ENCODE data around the gene ADAMTS19.

Gene ADAMTS19

DNA sequence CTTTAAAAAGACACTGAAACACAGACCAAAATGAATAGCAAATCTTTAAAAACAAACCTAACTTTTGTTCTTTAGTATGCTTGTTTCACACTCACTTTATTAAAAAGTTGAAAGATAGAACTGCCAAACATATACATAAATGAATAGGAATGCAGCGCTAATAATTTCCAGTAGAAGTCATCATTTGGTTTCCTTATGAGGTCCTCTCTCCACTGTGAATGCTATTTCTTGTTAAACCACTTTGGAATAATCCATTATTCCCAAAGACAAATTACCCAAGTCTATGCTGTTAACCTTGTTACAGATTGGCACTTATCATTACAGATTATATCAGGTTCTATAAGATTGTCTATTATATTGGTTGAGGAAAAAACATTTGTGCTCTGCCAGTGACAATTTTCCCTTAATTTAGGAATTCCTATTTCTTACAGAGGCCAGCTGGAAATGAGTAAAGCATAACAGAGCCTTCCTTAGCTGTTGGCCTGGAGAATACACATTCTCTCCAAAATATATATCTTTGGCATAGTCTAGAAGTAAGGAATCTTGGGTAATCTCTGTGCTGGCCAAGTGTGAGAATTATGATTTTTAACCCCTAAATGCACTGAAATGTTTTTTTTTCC, 258.5 kb downstream of the ADAMTS19 start:
- no peak for ATAC-seq
- no peak for TF ChIP-seq ZNF8 (CRISPR knock-in tag; IDR thresholded peaks at IDR 0.05)

- TF ChIP-seq ZNF8 (CRISPR knock-in tag; IDR thresholded peaks at IDR 0.05), result no peak
- TF ChIP-seq ZNF70 (CRISPR knock-in tag; IDR thresholded peaks at IDR 0.05), result no peak
- TF ChIP-seq BACH2 (CRISPR knock-in tag; IDR thresholded peaks at IDR 0.05; ENCODE audit: borderline replicate concordance), result no peak
- TF ChIP-seq OSR1 (CRISPR knock-in tag; IDR thresholded peaks at IDR 0.05), result no peak
- no peak for TF ChIP-seq ISL1 (CRISPR knock-in tag; IDR thresholded peaks at IDR 0.05)
- no peak for TF ChIP-seq ZFP3 (CRISPR knock-in tag; IDR thresholded peaks at IDR 0.05)
- TF ChIP-seq CSRNP3 (CRISPR knock-in tag; IDR thresholded peaks at IDR 0.05), result no peak
- no peak for ATAC-seq
Observed at GRCh38 chr5:129724222-129724621, 264.1 kb downstream of the ADAMTS19 start.

- TF ChIP-seq ZNF565 (CRISPR knock-in tag; conservative IDR thresholded peaks at IDR 0.05; ENCODE audit: low read depth) (no peak), ISL1 (CRISPR knock-in tag; IDR thresholded peaks at IDR 0.05) (no peak), ZC3H10 (CRISPR knock-in tag; IDR thresholded peaks at IDR 0.05) (no peak)
- TF ChIP-seq, protein P1, sequence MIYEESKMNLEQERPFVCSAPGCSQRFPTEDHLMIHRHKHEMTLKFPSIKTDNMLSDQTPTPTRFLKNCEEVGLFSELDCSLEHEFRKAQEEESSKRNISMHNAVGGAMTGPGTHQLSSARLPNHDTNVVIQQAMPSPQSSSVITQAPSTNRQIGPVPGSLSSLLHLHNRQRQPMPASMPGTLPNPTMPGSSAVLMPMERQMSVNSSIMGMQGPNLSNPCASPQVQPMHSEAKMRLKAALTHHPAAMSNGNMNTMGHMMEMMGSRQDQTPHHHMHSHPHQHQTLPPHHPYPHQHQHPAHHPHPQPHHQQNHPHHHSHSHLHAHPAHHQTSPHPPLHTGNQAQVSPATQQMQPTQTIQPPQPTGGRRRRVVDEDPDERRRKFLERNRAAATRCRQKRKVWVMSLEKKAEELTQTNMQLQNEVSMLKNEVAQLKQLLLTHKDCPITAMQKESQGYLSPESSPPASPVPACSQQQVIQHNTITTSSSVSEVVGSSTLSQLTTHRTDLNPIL (CRISPR knock-in tag; IDR thresholded peaks at IDR 0.05; ENCODE audit: low read depth), result no peak
- TF ChIP-seq, protein P2, sequence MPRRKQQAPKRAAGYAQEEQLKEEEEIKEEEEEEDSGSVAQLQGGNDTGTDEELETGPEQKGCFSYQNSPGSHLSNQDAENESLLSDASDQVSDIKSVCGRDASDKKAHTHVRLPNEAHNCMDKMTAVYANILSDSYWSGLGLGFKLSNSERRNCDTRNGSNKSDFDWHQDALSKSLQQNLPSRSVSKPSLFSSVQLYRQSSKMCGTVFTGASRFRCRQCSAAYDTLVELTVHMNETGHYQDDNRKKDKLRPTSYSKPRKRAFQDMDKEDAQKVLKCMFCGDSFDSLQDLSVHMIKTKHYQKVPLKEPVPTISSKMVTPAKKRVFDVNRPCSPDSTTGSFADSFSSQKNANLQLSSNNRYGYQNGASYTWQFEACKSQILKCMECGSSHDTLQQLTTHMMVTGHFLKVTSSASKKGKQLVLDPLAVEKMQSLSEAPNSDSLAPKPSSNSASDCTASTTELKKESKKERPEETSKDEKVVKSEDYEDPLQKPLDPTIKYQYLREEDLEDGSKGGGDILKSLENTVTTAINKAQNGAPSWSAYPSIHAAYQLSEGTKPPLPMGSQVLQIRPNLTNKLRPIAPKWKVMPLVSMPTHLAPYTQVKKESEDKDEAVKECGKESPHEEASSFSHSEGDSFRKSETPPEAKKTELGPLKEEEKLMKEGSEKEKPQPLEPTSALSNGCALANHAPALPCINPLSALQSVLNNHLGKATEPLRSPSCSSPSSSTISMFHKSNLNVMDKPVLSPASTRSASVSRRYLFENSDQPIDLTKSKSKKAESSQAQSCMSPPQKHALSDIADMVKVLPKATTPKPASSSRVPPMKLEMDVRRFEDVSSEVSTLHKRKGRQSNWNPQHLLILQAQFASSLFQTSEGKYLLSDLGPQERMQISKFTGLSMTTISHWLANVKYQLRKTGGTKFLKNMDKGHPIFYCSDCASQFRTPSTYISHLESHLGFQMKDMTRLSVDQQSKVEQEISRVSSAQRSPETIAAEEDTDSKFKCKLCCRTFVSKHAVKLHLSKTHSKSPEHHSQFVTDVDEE (CRISPR knock-in tag; IDR thresholded peaks at IDR 0.05), result no peak
- ATAC-seq, result no peak
Observed at GRCh38 chr5:129724647-129725046, 264.5 kb downstream of the ADAMTS19 start.

GRCh38 chr5:129739773-129740172, 279.7 kb downstream of the ADAMTS19 start:
- no peak for ATAC-seq
- TF ChIP-seq SNAI2 (CRISPR knock-in tag; IDR thresholded peaks at IDR 0.05), result no peak
- no peak for TF ChIP-seq ZC3H10 (CRISPR knock-in tag; IDR thresholded peaks at IDR 0.05)
- no peak for TF ChIP-seq ZNF70 (CRISPR knock-in tag; IDR thresholded peaks at IDR 0.05)
- TF ChIP-seq TOX (CRISPR knock-in tag; IDR thresholded peaks at IDR 0.05; ENCODE audit: borderline replicate concordance), result no peak
- TF ChIP-seq ESRRG (CRISPR knock-in tag; IDR thresholded peaks at IDR 0.05), result no peak
- no peak for TF ChIP-seq PPARA (CRISPR knock-in tag; IDR thresholded peaks at IDR 0.05; ENCODE audit: borderline replicate concordance)
- no peak for TF ChIP-seq CSRNP3 (CRISPR knock-in tag; IDR thresholded peaks at IDR 0.05)
- TF ChIP-seq, protein P2 (CRISPR knock-in tag; IDR thresholded peaks at IDR 0.05), result no peak
- no peak for TF ChIP-seq GLIS3 (CRISPR knock-in tag; IDR thresholded peaks at IDR 0.05)
- no peak for TF ChIP-seq BACH2 (CRISPR knock-in tag; IDR thresholded peaks at IDR 0.05; ENCODE audit: borderline replicate concordance)
- no peak for TF ChIP-seq CSDC2 (CRISPR knock-in tag; IDR thresholded peaks at IDR 0.05)
- TF ChIP-seq, protein P1 (CRISPR knock-in tag; IDR thresholded peaks at IDR 0.05; ENCODE audit: low read depth), result no peak
- TF ChIP-seq ZFP30 (CRISPR knock-in tag; IDR thresholded peaks at IDR 0.05), result no peak
- no peak for TF ChIP-seq PATZ1 (CRISPR knock-in tag; IDR thresholded peaks at IDR 0.05; ENCODE audit: borderline replicate concordance)

All from SK-N-SH treated with all-trans-retinoic acid at 6 μM for 48 hours (cell line).